ELR (cell line): ENCODE results near the gene CDK10.

Experiments
- DNase-seq: peaks from one replicate; pipeline ENCODE4 v3.0.0-alpha.2; 2015; ENCODE audit warnings: low read depth

Gene CDK10

GRCh38 chr16:89733322-89733721 is 46.8 kb downstream of the CDK10 start:
- DNase-seq, result no peak

GRCh38 chr16:89733792-89734191 is 47.3 kb downstream of the CDK10 start:
- no peak for DNase-seq

DNA sequence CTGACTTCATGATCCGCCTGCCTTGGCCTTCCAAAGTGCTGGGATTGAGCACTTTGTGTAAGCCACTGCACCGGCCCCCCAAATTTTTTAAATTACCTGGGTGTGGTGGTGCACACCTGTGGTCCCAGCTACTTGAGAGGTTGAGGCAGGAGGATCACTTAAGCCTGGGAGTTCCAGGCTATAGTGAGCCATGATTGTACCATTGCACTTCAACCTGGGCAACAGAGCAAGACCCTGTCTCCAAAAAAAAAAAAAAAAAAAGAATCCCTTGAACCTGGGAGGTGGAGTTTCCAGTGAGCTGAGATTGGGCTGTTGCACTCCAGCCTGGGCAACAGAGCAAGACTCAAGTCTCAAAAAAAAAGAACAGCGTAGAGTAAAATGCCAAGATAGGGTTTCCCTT is 50.1 kb downstream of the CDK10 start:
- no peak for DNase-seq

GRCh38 chr16:89737341-89738071 is 51.0 kb downstream of the CDK10 start:
- DNase-seq, result no peak

GRCh38 chr16:89738072-89738377 is 51.5 kb downstream of the CDK10 start:
- no peak for DNase-seq

DNA sequence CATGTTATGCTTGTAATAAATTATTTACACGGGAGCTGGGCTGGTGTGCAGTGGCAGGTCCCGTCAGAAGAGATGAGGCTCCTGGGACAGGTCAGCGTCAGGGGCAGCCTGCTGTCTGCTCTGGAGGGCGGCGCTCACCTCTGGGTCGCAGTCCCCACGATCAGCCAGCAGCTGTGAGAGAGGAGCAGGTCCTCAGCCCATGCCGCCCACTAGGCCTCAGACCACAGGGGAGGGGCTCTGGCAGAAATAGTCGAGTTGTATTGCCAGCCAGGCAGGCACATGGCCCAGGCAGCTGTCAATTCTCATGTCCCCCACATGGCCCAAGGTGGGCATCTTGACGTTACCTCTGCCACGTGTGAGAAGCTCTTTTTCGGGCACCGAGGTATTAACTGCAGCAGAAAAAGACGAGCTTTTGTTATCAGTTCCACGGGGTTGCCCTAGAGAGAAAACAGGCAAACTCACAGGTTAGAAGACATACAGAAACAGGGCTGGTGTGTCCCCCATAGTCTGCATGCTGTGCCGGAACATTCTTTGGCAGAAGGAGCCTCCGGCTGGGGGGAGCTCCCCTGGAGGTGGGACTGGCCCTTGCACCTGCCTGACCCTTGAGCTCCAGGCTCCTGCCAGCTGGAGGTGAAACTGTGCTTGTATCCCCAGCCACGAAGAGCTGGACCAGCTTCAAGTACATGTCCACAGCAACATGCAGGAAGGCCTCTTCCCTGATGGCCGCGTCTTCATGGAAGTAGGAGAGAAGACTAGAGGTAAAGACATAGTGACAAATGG is 52.2 kb downstream of the CDK10 start:
- no peak for DNase-seq

DNA sequence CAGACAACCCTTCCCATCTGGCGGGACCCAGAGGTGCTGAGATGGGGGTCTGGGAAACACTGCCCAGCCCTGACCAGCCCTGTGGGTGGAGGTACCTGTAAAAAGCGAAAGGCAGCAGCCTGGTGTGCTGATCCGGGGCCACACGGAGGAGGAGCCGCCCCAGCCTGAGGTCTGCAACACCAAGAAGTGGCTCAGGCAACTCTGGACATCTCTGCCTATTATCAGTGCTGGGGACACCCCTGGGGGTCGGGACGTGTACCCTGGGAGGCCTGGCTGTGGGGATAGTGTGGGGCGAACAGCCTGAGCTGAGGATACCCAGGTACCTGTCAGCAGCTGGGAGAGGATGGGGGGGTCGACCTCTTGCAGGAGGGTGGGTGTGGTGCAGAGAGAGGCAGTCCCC is 52.9 kb downstream of the CDK10 start:
- no peak for DNase-seq

DNA sequence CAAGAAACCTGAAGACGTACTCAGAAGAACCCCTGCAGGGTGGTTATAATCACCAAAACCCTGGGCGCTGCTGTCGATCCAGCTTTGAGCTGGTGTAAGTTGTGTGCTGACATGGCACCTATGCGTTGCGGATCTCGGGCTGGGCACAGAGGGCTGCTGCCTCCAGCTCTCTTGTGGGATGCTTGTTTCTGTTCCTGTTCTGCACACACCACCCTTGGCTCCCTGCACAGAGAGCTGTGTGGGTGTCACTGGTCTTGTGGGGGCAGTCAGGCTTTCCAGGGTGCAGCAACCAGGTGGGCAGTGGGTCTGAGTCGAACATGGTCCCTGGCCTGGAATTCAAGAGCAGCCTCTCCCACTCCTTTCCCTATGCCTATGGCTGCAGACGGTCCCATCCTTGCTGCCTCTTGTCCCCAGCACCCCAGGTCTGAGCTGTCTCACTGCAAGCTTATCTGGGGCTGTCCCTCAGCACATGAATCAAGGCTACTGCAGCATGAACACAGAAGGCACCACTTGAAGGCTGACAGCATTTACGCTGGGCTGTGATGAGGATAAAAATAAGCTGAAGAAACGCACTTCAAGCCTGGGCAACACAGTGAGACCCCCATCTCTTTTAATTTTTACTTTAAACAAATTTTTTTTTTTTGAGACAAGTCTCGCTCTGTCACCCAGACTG is 55.0 kb downstream of the CDK10 start:
- no peak for DNase-seq

GRCh38 chr16:89742948-89743347 is 56.5 kb downstream of the CDK10 start:
- no peak for DNase-seq

DNA sequence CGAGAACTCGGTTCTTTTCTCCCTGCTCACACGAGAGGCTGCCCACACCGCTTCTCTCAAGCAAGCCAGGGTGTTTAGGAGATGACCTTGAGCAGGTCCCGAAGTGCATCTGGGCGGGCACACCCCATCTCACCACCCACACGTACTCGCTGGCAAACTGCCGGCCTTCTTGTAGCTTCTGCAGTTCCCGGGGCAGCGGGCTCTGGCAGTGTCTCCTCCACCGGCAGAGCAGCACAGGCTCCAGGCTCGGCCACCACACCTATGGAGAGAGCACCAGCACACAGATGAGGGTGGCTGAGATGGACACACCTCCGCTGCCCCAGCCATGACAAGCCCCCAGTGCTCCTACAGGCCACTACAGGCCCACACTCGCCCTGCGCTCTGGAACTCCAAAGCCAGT is 58.3 kb downstream of the CDK10 start:
- DNase-seq, result no peak
